Upper lobe of right lung (tissue), 1 donor: Measurements from ENCODE around the gene SPOCK1. TPM values are rescaled to one million over a fixed set of nuclear protein-coding genes. Genes with fewer than 3 reads are reported as not detected.

ENCODE experiments used
- ATAC-seq: fragments of 200-7000 bp; cut with Tn5 transposase; one replicate; pipeline ENCODE4 v1.9.1; 2020; ENCODE audit warnings: mild to moderate bottlenecking, moderate library complexity
- DNase-seq: peaks from one replicate; pipeline ENCODE4 v3.0.0-alpha.2; 2020
- H3K27ac ChIP-seq: fragments of 200-600 bp; one replicate; pipeline ENCODE4 v1.8.0; 2022
- H3K27me3 ChIP-seq: fragments of 200-600 bp; one replicate; pipeline ENCODE4 v1.8.0; 2022; ENCODE audit warnings: mild to moderate bottlenecking
- H3K36me3 ChIP-seq: fragments of 200-600 bp; one replicate; pipeline ENCODE4 v1.8.0; 2022
- H3K4me1 ChIP-seq: fragments of 200-600 bp; one replicate; pipeline ENCODE4 v1.8.0; 2022
- H3K4me3 ChIP-seq: fragments of 200-600 bp; one replicate; pipeline ENCODE4 v1.8.0; 2022; ENCODE audit warnings: mild to moderate bottlenecking
- H3K9me3 ChIP-seq: fragments of 200-600 bp; one replicate; pipeline ENCODE4 v1.8.0; 2022
- CTCF ChIP-seq: fragments of 200-600 bp; IDR thresholded peaks from one replicate; pipeline ENCODE4 v1.8.0; 2022; ENCODE audit warnings: antibody characterized with exemption
- intact Hi-C: fragments of 100-400 bp; cut with DNase I; formaldehyde crosslinking; loops from one replicate; pipeline ENCODE4 v1.11.0; 2022
- total RNA-seq: library from RNA; stranded (reverse); fragmentation: NEBNext Ultra II Directional; extraction: Animal tissue kit (Norgen Biotek cat#: 25700); gene quantifications from one replicate; pipeline ENCODE4 v1.2.1, GENCODE V29; 2021
- donor health status: DM: no; HTN: yes; CAD: no; lungs with severe emphysema.

The SPOCK1 gene
- total RNA-seq, 1 donor from 2014 or later: 4.0 TPM

GRCh38 chr5:137450759-137451158 is 48.4 kb downstream of the SPOCK1 start:
- H3K4me3 ChIP-seq: no peak overlapping the region

DNA sequence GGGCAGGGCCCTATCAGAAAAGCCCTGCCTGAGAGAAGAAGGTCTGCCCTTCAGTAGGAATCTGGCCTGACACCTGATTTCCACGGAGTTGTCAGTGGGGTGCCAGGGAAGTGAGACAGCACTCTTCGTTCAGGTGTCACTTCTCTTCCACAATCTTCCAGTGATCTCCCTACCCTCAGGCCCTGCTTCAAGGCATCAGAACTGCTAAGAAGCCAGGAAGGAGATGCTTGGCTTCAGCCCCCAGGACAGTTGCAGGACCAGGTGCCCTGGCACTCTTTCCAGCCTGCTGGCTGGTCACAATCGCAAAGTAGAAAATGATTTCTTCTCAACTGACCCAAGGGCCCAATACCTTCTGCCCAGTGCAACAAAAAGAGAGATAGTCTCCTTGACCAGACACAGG is 50.3 kb downstream of the SPOCK1 start:
- Histone ChIP-seq H3K4me3 (no peak overlapping the region), H3K36me3 (no peaks in the 10 kb centered on the region), H3K9me3 (no peaks in the 10 kb centered on the region), H3K4me1 (no peaks in the 10 kb centered on the region), H3K27ac (no peak overlapping the region), H3K27me3 (no peaks in the 10 kb centered on the region)
- DNase-seq (no peak), ATAC-seq (no peak)
- intact Hi-C loops: no loop called here
- TF ChIP-seq CTCF: no peak

More at GRCh38 chr5:137450759-137451158, 48.4 kb downstream of the SPOCK1 start:
- Histone ChIP-seq H3K9me3 (no peaks in the 10 kb centered on the region), H3K27me3 (no peaks in the 10 kb centered on the region), H3K4me1 (no peaks in the 10 kb centered on the region), H3K27ac (no peak overlapping the region), H3K36me3 (no peaks in the 10 kb centered on the region)
- DNase-seq (no peak), ATAC-seq (no peak)
- TF ChIP-seq CTCF: no peak
- intact Hi-C loops: no loop called here

- no peak for DNase-seq
- no peaks in the 10 kb centered on the region for H3K27me3 ChIP-seq
- no peak overlapping the region for H3K27ac ChIP-seq
- no peaks in the 10 kb centered on the region for H3K36me3 ChIP-seq
- H3K4me3 ChIP-seq: no peak overlapping the region
- intact Hi-C loops: no loop called here
- H3K4me1 ChIP-seq: no peaks in the 10 kb centered on the region
- ATAC-seq: no peak
- no peak for TF ChIP-seq CTCF
- no peaks in the 10 kb centered on the region for H3K9me3 ChIP-seq
Observed at GRCh38 chr5:137446615-137447014, 52.5 kb downstream of the SPOCK1 start.

- H3K4me3 ChIP-seq: no peak overlapping the region
- no peaks in the 10 kb centered on the region for H3K27me3 ChIP-seq
- H3K9me3 ChIP-seq: no peaks in the 10 kb centered on the region
- ATAC-seq (no peak), DNase-seq (no peak)
- intact Hi-C loops: no loop called here
- H3K27ac ChIP-seq: no peak overlapping the region
- H3K36me3 ChIP-seq: no peaks in the 10 kb centered on the region
- H3K4me1 ChIP-seq: no peaks in the 10 kb centered on the region
- no peak for TF ChIP-seq CTCF
Observed at GRCh38 chr5:137446151-137446550, 53.0 kb downstream of the SPOCK1 start.

GRCh38 chr5:137442660-137443059 is 56.5 kb downstream of the SPOCK1 start:
- Histone ChIP-seq H3K27me3 (no peaks in the 10 kb centered on the region), H3K4me3 (no peak overlapping the region), H3K9me3 (no peaks in the 10 kb centered on the region), H3K36me3 (no peaks in the 10 kb centered on the region), H3K4me1 (no peaks in the 10 kb centered on the region), H3K27ac (no peak overlapping the region)
- ATAC-seq (no peak), DNase-seq (no peak)
- TF ChIP-seq CTCF: no peak
- intact Hi-C loops: no loop called here

DNA sequence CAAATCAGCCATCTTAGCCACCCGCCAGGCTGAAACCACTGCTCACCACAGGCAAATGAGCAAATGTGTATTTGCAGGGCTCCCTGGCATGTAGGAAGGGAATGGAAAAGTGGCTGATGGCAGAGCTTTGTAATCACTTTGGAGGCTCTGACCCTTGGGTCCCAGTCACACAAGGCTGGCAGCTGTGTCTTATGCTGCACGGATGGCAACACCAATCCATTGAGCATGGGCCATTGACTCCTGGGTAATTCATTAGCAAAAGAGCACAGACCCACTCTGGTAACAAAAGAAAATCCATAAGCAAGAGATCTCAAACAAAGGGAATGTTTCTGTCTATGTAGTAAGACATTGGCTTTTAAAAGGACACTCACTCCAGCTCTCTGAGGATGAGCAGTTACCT is 57.6 kb downstream of the SPOCK1 start:
- DNase-seq (no peak), ATAC-seq (no peak)
- intact Hi-C loops: no loop called here
- Histone ChIP-seq H3K4me1 (no peaks in the 10 kb centered on the region), H3K27ac (no peak overlapping the region), H3K36me3 (no peaks in the 10 kb centered on the region), H3K27me3 (peaks cover 3% of the 10 kb centered on the region), H3K4me3 (no peak overlapping the region), H3K9me3 (no peaks in the 10 kb centered on the region)
- no peak for TF ChIP-seq CTCF
